K562 (cell line): ENCODE results near the gene RPH3AL. TPM values are rescaled to one million over a fixed set of nuclear protein-coding genes. Genes with fewer than 3 reads are reported as not detected.

Experiments used
- ATAC-seq: fragments of 200-7000 bp; cut with Tn5 transposase; 3 replicates; pipeline ENCODE4 v1.9.1; 2020; ENCODE audit warnings: moderate library complexity
- BruUV-seq: library from RNA; stranded (reverse); fragments of 400-500 nt; replicated peaks from 2 replicates; lab custom pipeline; 2021; lab: Mats Ljungman, UMichigan
- CTCF ChIA-PET: fragments of 300-600 bp; formaldehyde crosslinking; extraction: SDS; loops from one replicate; lab custom pipeline; 2021; ENCODE audit warnings: low intra/inter-chr PET ratio; lab: Yijun Ruan, JAX
- POLR2A ChIA-PET: fragments of 300-600, 350-650 bp; sonication (Branson Sonifier 250); formaldehyde crosslinking; extraction: SDS; loops from one replicate; lab custom pipeline; 2021; ENCODE audit warnings: antibody characterized with exemption, inconsistent platforms; lab: Yijun Ruan, JAX
- DNase-seq, 4 experiments: peaks; one replicate each; pipeline versions ENCODE4 v3.0.0 to v3.0.0-alpha.2; 2011 to 2018; ENCODE audit warnings: low spot score in 3 of 4, mixed read lengths in 3 of 4; ENCODE audit errors: extremely low read depth in 1 of 4
- FAIRE-seq: peaks from 2 replicates; lab custom pipeline; 2011; peaks lifted over from hg19 to GRCh38; lab: Jason Lieb, UNC
- H2AFZ ChIP-seq: 2 replicates; pipeline ENCODE4 v1.6.0; 2011; ENCODE audit warnings: low read depth, low read length, control low read depth, inconsistent platforms
- H3K27ac ChIP-seq: fragments of 200-600 bp; 3 replicates; pipeline ENCODE4 v1.8.0; 2011; ENCODE audit warnings: low read depth, mild to moderate bottlenecking, control low read depth, inconsistent platforms, low read length, moderate library complexity, mixed read lengths; ENCODE audit errors: extremely low read depth
- H3K27me3 ChIP-seq, 2 experiments: fragments of 300-600 bp in 1 of 2; 2 replicates in 1 of 2; 3 replicates in 1 of 2; pipeline versions ENCODE4 v1.6.0 to v1.8.0; 2011; ENCODE audit warnings: inconsistent platforms in 2 of 2, low read length in 2 of 2, mild to moderate bottlenecking in 1 of 2, mixed read lengths in 1 of 2, moderate library complexity in 1 of 2; ENCODE audit not compliant: control insufficient read depth in 2 of 2, insufficient read depth in 2 of 2
- H3K36me3 ChIP-seq: fragments of 300-600 bp; 3 replicates; pipeline ENCODE4 v1.8.0; 2011; ENCODE audit warnings: mild to moderate bottlenecking, low read length, inconsistent platforms; ENCODE audit not compliant: control insufficient read depth, insufficient read depth
- H3K4me1 ChIP-seq, 2 experiments: fragments of 200-600 bp in 1 of 2; replicated peaks in 1 of 2; 2 replicates in 1 of 2; 3 replicates in 1 of 2; pipeline versions ENCODE4 v1.5.1 to v1.8.0; 2011; ENCODE audit warnings: inconsistent platforms in 2 of 2, low read length in 2 of 2, mild to moderate bottlenecking in 1 of 2, mixed read lengths in 1 of 2, moderate library complexity in 1 of 2; ENCODE audit not compliant: control insufficient read depth in 2 of 2, insufficient read depth in 2 of 2
- H3K4me2 ChIP-seq: 2 replicates; pipeline ENCODE4 v1.6.1; 2011; ENCODE audit warnings: low read length, control low read depth, inconsistent platforms, mixed read lengths; ENCODE audit not compliant: insufficient read depth
- H3K4me3 ChIP-seq: fragments of 200-600 bp; sonication (generic), shearing (Covaris generic); 2 replicates; pipeline ENCODE4 v1.5.1; 2016; ENCODE audit warnings: control low read depth, inconsistent platforms
- H3K79me2 ChIP-seq: fragments of 200-600 bp; 3 replicates; pipeline ENCODE4 v1.8.0; 2011; ENCODE audit warnings: low read length, inconsistent platforms; ENCODE audit not compliant: control insufficient read depth, insufficient read depth
- H3K9ac ChIP-seq, 2 experiments: 2 replicates each; pipeline versions ENCODE4 v1.6.0 to v1.6.1; 2011; ENCODE audit warnings: low read depth in 2 of 2, low read length in 2 of 2, control low read depth in 1 of 2, inconsistent platforms in 1 of 2, mild to moderate bottlenecking in 1 of 2, mixed read lengths in 1 of 2; ENCODE audit not compliant: insufficient read depth in 1 of 2
- H3K9me1 ChIP-seq: one replicate; pipeline ENCODE4 v1.6.0; 2011; ENCODE audit warnings: inconsistent platforms, mild to moderate bottlenecking, low read length, moderate library complexity; ENCODE audit not compliant: control insufficient read depth, insufficient read depth
- H3K9me3 ChIP-seq: replicated peaks from 2 replicates; pipeline ENCODE4 v1.5.1; 2011; ENCODE audit warnings: low read depth, low read length, inconsistent platforms; ENCODE audit not compliant: control insufficient read depth, insufficient read depth
- H4K20me1 ChIP-seq: replicated peaks from 2 replicates; pipeline ENCODE4 v1.6.1; 2011; ENCODE audit warnings: low read length, inconsistent platforms, mixed read lengths; ENCODE audit not compliant: control insufficient read depth, insufficient read depth
- GATA2 ChIP-seq: sonication (generic); formaldehyde crosslinking; IDR thresholded peaks from 2 replicates; pipeline ENCODE4 v1.4.0; 2020; ENCODE audit warnings: mild to moderate bottlenecking, missing genetic modification reagents
- SMAD3 ChIP-seq: fragments of 450-650 bp; formaldehyde crosslinking; conservative IDR thresholded peaks from 2 replicates; pipeline ENCODE4 v1.4.0; 2020; ENCODE audit warnings: mild to moderate bottlenecking
- TEAD1 ChIP-seq, 2 experiments: fragments of 450-650 bp in 1 of 2; sonication (generic) in 1 of 2; formaldehyde crosslinking; IDR thresholded peaks; 2 replicates each; pipeline versions ENCODE4 v1.4.0 to v1.8.0; 2020 to 2022; ENCODE audit warnings: mild to moderate bottlenecking in 2 of 2, missing genetic modification reagents in 1 of 2
- ZBTB17 ChIP-seq: fragments of 450-650 bp; formaldehyde crosslinking; IDR thresholded peaks from 2 replicates; pipeline ENCODE4 v1.4.0; 2020; ENCODE audit warnings: mild to moderate bottlenecking
- WGBS: fragments of 100-300 bp; shearing (Covaris generic); methylation state at CpG from one replicate; pipeline ENCODE4 v1.1.6; 2016; ENCODE audit warnings: low coverage, mixed read lengths; ENCODE audit not compliant: insufficient coverage; ENCODE audit errors: missing lambda C conversion rate; 5-methylcytosine and 5-hydroxymethylcytosine counted together
- in situ Hi-C: fragments of 300-500 bp; cut with MboI; formaldehyde crosslinking; loops from 4 replicates; pipeline ENCODE4 v1.15.0; 2018; ENCODE audit warnings: inconsistent platforms, mixed read lengths
- intact Hi-C: fragments of 100-400 bp; cut with micrococcal nuclease; formaldehyde crosslinking; loops from 2 replicates; pipeline ENCODE4 v1.14.2; 2022
- polyA plus RNA-seq, 8 experiments: library from polyadenylated mRNA; depleted of rRNA in 4 of 8; stranded (reverse) in 5 of 8; unstranded in 3 of 8; fragments of >200 nt; fragmentation: Nextera tagmentation in 2 of 8; fragmentation: Illumina TruSeq in 1 of 8; extraction: Ambion mirVana in 2 of 8; extraction: Trizol in 1 of 8; gene quantifications; 2 replicates each; pipeline versions ENCODE4 v1.2.1 to v1.2.3, GENCODE V29; 2011 to 2014; ENCODE audit warnings: inconsistent platforms in 1 of 8, missing spikeins in 1 of 8
- total RNA-seq, 7 experiments: library from RNA; depleted of rRNA in 6 of 7; stranded (reverse); fragments of >200 nt in 6 of 7; fragmentation: Illumina TruSeq in 2 of 7; extraction: Trizol in 2 of 7; gene quantifications; 2 replicates each; pipeline versions ENCODE4 v1.2.1 to v1.2.3, GENCODE V29; 2011 to 2021; ENCODE audit warnings: low replicate concordance in 1 of 7
- TF ChIP-seq, protein P1 (sequence below), 2 experiments: IDR thresholded peaks in 1 of 2; conservative IDR thresholded peaks in 1 of 2; 2 replicates each; pipeline ENCODE4 v1.6.1; 2016; ENCODE audit warnings: low read depth in 2 of 2, mild to moderate bottlenecking in 1 of 2, missing compliant biosample characterization in 1 of 2, missing genetic modification characterization in 1 of 2, moderate library complexity in 1 of 2
- TF ChIP-seq, protein P2 (sequence below): sonication (generic); formaldehyde crosslinking; IDR thresholded peaks from 2 replicates; pipeline ENCODE4 v1.8.1; 2022; ENCODE audit warnings: missing genetic modification reagents
- TF ChIP-seq, protein P3 (sequence below): fragments of 250-450 bp; sonication (Bioruptor Pico); IDR thresholded peaks from 2 replicates; pipeline ENCODE4 v1.8.0; 2022; ENCODE audit warnings: inconsistent platforms

Gene RPH3AL
- total and polyA plus RNA-seq, 9 of the 15 experiments (the other 6 are each of a cell fraction or from before 2014, with no cell fraction given): 0.18 to 1.7 (median 0.39) TPM

- in situ Hi-C loops: no loop called here
- peaks cover 3 to 52% of the 10 kb centered on the region in 2 experiments; a peak in 3 of 5 replicates for H3K27me3 ChIP-seq
- TF ChIP-seq, protein P1, sequence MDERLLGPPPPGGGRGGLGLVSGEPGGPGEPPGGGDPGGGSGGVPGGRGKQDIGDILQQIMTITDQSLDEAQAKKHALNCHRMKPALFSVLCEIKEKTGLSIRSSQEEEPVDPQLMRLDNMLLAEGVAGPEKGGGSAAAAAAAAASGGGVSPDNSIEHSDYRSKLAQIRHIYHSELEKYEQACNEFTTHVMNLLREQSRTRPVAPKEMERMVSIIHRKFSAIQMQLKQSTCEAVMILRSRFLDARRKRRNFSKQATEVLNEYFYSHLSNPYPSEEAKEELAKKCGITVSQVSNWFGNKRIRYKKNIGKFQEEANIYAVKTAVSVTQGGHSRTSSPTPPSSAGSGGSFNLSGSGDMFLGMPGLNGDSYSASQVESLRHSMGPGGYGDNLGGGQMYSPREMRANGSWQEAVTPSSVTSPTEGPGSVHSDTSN (CRISPR knock-in tag; IDR thresholded peaks at IDR 0.05; ENCODE audit: low read depth): no peak
- TF ChIP-seq, protein P1 (tag; conservative IDR thresholded peaks at IDR 0.05; ENCODE audit: low read depth): no peak
- no peak for TF ChIP-seq ZBTB17 (CRISPR knock-in tag)
- TF ChIP-seq SMAD3 (CRISPR knock-in tag): no peak
- TF ChIP-seq TEAD1 (CRISPR knock-in tag; IDR thresholded peaks at IDR 0.05): no peak
- no peak for TF ChIP-seq GATA2 (CRISPR knock-in tag)
- TF ChIP-seq, protein P2, sequence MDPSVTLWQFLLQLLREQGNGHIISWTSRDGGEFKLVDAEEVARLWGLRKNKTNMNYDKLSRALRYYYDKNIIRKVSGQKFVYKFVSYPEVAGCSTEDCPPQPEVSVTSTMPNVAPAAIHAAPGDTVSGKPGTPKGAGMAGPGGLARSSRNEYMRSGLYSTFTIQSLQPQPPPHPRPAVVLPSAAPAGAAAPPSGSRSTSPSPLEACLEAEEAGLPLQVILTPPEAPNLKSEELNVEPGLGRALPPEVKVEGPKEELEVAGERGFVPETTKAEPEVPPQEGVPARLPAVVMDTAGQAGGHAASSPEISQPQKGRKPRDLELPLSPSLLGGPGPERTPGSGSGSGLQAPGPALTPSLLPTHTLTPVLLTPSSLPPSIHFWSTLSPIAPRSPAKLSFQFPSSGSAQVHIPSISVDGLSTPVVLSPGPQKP (CRISPR knock-in tag): no peak
- TF ChIP-seq, protein P3, sequence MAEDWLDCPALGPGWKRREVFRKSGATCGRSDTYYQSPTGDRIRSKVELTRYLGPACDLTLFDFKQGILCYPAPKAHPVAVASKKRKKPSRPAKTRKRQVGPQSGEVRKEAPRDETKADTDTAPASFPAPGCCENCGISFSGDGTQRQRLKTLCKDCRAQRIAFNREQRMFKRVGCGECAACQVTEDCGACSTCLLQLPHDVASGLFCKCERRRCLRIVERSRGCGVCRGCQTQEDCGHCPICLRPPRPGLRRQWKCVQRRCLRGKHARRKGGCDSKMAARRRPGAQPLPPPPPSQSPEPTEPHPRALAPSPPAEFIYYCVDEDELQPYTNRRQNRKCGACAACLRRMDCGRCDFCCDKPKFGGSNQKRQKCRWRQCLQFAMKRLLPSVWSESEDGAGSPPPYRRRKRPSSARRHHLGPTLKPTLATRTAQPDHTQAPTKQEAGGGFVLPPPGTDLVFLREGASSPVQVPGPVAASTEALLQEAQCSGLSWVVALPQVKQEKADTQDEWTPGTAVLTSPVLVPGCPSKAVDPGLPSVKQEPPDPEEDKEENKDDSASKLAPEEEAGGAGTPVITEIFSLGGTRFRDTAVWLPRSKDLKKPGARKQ (CRISPR knock-in tag): no peak
These were observed 148.0 kb downstream of the RPH3AL start for GRCh38 chr17:204427-205147.

More at GRCh38 chr17:204427-205147, 148.0 kb downstream of the RPH3AL start:
- WGBS: 0% methylated on average over 4 of the region's 11 CpGs
- BruUV-seq: no TSS peak
- H3K27ac ChIP-seq: no peak overlapping the region
- ChIA-PET POLR2A (no interaction called here), CTCF (no interaction called here)
- no peaks in the 10 kb centered on the region for H3K79me2 ChIP-seq
- H3K9me1 ChIP-seq: no peaks in the 10 kb centered on the region
- FAIRE-seq (no peak), ATAC-seq (no peak), DNase-seq (no peak)
- no peak overlapping the region for H2AFZ ChIP-seq
- H3K9me3 ChIP-seq: no peaks in the 10 kb centered on the region; the same call in 1 of the 2 replicates
- no peaks in the 10 kb centered on the region; the same call in 1 of the 2 replicates for H4K20me1 ChIP-seq
- intact Hi-C loops: no loop called here
- H3K4me3 ChIP-seq: no peak overlapping the region
- H3K4me1 ChIP-seq: 0 out of 5 replicates have a peak, but pooled peaks cover 0 to 3% of the 10 kb centered on the region in 2 experiments
- H3K4me2 ChIP-seq: no peak overlapping the region
- no peak overlapping the region for H3K9ac ChIP-seq
- no peaks in the 10 kb centered on the region for H3K36me3 ChIP-seq
